Measurements from ENCODE around the gene ZNF672. TPM values are rescaled to one million over a fixed set of nuclear protein-coding genes. Genes with fewer than 3 reads are reported as not detected.
"Not testable (repeated sequence)": the region's sequence is repeated elsewhere in the genome, so short reads cannot be mapped to it uniquely, and the experiment has no call there.

ZNF672 gene
- 52.6 and 53.9 TPM in 2 replicates for total RNA-seq

DNA sequence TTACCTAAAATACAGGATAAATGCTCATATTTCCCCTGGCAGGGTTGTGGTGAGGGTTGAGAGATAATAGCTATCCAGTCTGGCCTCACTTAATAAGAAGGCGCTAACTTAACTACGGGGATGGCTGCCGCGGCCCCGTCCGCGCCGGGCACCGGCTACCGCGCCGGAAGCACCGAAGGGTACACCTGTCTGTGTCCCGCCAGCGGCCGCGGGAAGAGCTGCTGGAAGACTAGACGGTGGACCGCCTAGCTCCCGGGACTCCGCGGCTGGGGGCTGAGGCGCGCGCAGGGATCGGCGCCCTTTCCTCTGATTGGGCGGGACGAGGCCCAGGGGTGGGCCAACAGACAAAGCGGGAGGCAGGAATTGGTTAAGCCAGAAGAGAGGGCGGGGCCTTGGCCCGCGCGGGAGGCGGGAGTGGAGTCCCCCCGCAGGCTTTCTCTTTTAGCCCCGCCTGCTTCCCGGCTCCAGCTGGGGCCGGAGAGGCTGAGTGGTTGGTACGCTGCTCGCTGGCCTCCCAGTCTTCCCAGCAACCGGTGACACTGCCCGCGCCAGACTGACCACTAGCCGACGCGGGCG lies at the start of gene ZNF672:
Gene ZNF672, plus strand, starts transcription at position 444 of the 576 bp plus-strand sequence. CDS start 9,051 bp downstream, outside the sequence.
- intact Hi-C loops (cut with micrococcal nuclease): loop anchor here (1.0 kb wide), 6 partner anchors 12 to 434 kb away; partner anchors contain the start of genes PGBD2 and ZNF692

GRCh38 chr1:248788327-248788726 lies 49.7 kb upstream of the ZNF672 start:
- intact Hi-C loops (cut with micrococcal nuclease): no loop called here

GRCh38 chr1:248789337-248789736 lies 48.7 kb upstream of the ZNF672 start:
- intact Hi-C loops (cut with micrococcal nuclease): not testable (repeated sequence)

DNA sequence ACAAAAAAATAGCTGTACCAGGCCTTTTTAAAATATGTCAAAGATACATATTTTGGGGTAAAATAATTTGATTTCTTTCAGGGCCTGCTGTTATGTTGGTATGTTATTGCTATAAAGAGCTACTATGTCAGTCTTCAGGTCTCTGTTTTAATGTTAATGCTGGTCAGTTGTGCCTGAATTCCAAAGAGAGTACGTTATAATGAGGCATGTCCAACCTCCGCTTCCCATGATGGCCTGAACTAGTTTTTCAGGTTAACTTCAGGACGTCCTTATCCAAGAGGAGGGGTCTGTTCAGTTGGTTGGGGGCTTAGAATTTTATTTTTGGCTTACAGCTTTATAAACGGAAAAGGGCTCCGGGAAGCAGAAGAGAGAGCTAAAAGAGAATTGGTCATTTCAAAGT lies 47.6 kb upstream of the ZNF672 start:
- intact Hi-C loops (cut with micrococcal nuclease): no loop called here

GRCh38 chr1:248791010-248791409 lies 47.0 kb upstream of the ZNF672 start:
- intact Hi-C loops (cut with micrococcal nuclease): no loop called here

GRCh38 chr1:248792342-248792741 lies 45.7 kb upstream of the ZNF672 start:
- intact Hi-C loops (cut with micrococcal nuclease): no loop called here

GRCh38 chr1:248793592-248793991 lies 44.4 kb upstream of the ZNF672 start:
- intact Hi-C loops (cut with micrococcal nuclease): no loop called here

GRCh38 chr1:248794663-248795062 lies 43.4 kb upstream of the ZNF672 start:
- intact Hi-C loops (cut with micrococcal nuclease): not testable (repeated sequence)

DNA sequence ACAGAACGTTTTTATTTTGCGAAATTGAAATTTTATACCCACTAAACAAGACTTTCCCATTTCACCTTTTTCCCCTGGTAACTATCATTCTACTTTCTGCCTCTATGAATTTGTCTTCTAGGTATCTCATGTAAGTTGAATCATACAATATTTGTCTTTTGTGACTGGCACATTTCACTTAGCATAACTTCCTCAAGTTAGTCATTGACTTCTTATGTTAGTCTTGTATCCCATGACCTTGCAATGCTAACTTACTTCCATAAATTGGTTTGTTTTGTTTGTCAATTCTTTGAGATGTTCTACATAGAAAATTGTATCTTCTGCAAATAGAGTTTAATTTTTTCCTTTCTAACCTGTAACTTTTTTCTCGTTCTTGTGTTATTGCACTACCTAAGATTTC lies 39.2 kb upstream of the ZNF672 start:
- intact Hi-C loops (cut with micrococcal nuclease): no loop called here

- intact Hi-C loops (cut with micrococcal nuclease): no loop called here
These were observed 37.6 kb upstream of the ZNF672 start for GRCh38 chr1:248800459-248800858.

DNA sequence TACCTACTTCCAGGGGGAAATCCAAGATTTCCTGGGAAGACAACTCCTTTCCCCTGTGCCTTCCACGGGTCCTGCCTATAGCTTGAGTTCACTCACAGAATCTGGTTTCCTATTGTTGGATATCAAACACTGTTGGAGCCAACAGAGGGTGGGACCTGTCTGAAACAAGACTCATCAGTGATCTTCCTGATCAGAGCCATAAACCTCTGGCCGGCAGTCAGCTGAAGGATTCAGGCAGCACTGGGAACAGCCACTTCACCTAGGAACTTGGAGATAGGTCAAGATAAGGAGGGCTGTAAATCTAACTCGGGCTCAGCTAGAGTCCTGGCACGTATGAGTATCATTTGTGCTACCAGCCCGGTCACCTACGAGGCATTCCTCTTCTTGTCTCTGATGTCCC lies 35.6 kb upstream of the ZNF672 start:
- intact Hi-C loops (cut with micrococcal nuclease): no loop called here

GRCh38 chr1:248803501-248803900 lies 34.5 kb upstream of the ZNF672 start:
- intact Hi-C loops (cut with micrococcal nuclease): not testable (repeated sequence)

DNA sequence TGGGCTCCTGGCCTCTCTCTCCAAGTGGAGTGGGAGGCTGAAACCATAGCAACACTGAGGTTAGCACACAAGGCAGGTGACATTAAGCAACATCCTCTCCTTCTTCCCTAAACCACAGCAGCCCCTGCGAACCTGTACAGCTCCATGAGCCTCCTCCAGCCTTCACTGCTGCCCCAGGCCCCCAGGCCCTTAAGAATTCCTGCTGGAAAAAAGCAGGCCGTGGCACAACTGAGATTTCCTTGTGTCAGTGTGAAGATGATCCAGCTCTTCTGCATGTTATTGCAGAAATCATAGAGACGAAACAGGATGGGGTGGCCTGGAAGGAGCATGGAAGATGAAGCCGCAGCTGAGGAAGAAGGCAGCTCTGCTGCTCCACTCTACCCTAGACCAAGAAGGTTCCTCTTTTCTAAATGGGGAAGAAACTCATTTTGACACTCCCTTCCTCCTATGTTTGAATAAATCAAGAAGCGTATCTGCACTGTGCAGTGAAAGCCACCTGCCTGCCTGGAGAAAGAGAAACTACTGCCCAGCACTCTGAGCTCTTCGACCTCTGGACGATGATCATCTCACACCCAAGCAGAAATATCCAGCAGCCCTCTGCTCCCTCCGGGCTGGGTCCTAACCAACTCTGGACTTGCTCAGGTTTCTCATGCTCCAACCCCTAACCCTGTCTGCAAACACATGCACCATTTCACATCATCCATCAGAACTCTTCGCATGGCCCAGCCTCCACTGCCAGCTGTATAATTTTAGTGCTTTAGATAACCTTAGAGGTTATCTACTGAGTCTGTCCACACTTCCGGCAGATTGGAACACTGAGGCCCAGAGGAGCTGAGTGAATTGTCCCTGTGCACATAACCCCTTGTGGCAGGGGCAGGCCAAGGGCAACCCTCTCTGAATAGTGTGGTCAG lies 33.0 kb upstream of the ZNF672 start:
- intact Hi-C loops (cut with micrococcal nuclease): no loop called here

GRCh38 chr1:248805876-248806275 lies 32.1 kb upstream of the ZNF672 start:
- intact Hi-C loops (cut with micrococcal nuclease): no loop called here

DNA sequence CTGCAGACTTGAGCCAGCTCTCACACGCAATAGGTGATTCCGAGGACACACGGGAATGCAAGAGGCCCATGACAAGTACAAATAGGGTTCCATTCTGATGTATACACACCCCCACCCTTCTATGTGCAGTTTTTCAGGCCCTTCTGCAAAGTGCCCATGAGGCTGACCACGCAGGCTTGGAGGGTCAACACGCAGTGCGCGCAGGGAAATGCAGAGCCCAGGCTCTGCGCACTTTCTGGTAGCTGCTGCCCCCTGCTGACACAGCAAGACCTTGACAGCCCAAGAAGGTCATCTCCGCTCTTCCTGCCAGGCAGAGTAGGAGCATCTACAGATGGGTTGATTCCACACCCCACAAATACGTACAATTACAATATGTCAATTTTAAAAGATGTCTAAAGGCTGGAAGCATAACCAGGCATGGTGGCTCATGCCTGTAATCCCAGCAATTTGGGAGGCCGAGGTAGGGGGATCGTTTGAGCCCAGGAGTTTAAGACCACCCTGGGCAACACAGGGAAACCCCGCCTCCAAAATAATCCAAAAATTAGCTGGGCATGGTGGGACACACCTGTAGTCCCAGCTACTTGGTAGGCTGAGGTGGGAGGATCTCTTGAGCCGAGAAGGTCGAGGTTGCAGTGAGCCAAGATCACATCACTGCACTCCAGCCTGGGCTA lies 30.8 kb upstream of the ZNF672 start:
- intact Hi-C loops (cut with micrococcal nuclease): loop anchor here (1.0 kb wide), 4 partner anchors 120 to 403 kb away; no protein-coding TSS in a partner anchor

DNA sequence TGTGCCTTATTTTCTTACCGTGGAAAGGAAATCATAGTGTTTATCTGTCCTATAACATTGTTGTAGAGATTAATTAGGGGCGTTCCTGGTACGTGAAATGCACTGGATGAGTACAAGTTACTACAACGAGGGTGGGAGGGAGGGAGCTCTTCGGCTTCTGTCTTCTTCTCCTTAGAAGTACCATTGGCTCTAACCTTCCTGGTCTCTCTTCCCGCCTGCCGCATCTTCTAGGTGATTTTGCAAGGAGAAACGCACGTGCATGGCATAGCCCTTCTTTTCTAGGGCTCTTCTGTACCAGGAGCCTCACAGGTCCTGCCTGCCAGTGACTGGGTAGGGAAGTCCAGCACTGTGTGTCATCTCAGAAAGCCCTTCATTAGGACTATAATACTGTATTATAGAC lies 29.1 kb upstream of the ZNF672 start:
- intact Hi-C loops (cut with micrococcal nuclease): no loop called here

DNA sequence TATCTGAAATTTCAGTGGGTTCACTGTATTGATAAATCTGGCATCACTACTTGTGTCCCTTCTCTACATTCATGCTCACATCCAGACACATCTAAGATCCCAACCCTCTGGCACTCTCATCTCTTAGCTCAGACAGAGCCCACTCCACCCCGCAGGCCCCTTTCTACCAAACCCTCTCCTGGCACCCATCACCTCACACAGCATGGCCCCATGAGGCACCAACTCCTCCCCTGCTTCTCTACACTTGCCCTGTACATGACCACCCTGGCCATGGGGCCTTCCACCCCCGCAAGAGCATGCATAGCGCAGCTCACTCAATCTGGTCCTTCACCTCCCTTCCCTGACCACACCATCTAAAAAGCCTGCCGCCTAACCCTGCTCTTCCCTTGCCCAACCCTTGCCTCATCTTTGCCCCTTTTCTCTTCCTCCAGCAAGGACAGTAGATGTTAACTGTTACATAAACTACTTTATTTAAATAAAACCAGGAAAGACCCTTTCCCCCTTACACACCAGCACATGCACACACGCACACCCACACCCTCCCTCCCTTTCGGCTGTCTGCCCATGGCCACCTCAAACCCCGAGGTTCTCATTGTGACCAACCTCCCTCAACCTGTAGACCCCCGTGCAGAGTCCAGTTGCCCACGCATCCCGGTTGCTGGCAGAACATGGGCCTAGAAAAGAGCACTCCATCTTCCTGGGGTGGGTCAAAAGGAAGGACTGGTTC lies 27.9 kb upstream of the ZNF672 start:
- intact Hi-C loops (cut with micrococcal nuclease): no loop called here

GRCh38 chr1:248810727-248811513 lies 27.1 kb upstream of the ZNF672 start:
- intact Hi-C loops (cut with micrococcal nuclease): no loop called here

DNA sequence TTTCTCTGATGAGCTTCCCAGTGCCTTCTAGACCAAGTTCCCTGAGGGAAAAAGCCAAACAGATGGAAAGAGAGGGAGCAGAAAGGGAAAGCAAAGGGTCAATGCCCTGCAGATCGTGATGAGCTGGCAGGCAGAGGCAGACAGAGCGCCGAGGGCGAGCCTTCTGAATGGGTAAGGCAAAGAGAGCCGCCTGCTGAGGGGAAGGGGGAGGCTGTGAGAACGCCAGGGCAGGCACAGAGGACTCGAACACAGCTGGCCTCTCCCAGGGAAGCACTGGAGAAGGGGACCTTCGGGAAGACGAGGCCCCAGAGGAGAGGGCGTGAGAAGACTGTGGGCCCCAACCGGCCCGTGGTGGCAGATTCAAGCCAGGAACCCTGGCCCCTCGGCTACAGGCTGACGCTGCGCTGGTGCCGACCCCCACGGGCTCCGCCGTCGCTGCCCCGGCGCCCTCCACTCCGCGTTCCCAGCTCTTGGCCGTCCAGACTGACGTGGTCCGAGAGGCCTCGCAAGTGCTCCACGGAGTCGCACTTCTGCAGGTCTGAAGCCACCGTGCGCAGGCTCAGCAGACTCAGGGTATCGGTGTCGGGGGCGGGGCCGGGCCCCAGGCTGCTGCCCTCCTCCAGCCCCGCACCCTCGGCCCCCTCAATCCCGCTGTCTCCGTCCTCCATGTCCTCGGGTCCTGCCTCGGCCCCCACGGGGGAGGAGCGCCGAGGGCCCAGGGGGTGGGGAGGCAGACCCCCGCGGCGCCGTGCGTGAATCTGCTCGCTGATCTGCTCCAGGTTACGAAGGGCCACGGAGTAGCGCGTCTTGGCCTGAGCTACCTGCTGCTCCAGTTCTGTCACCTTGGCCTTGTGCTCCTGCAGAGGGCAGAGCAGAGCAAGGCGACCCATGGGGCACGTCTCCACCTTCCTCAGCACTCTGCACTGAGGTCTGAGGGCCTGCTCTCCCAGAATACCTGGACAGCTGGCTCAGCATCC lies 26.2 kb upstream of the ZNF672 start:
- intact Hi-C loops (cut with micrococcal nuclease): no loop called here
